Measurements from ENCODE around the gene TNFRSF14.

TNFRSF14 gene

DNA sequence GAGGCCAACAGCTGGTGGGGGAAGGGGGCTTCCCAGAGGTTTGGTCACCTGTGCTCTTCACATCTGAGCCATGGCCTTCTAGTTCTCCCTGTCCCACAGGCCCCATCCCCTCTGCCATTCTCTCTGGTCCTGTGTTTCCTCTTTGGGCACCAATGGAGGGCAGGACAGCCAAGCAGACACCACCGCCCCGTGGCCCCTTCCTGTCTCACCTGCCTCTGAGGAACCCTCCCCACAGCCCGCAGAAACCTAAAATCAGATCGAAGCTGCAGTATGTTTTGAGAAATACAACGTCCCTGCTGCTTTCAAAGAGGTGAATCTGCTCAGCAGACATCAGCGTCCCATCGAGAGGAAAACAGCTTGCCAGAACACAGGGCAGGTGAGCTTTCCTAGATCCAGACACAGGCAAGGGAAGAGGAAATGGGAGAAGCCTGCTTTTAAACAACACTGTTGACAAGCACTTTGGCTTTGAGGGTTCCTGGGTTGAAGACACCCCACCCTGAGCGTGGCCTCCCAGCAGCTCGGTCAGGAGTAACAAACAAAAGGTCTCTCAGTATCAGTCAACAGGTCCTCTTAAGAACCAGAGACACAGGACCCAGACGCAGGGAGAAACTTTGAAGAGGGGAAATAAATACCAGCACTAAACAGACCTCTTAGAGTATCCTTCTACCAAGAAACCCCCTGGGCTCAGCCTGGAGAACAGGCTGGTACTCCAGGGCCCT lies 32.1 kb upstream of the TNFRSF14 start:
- Histone ChIP-seq H3K4me1 (ENCODE audit: control insufficient read depth, insufficient read depth, low read length, poor library complexity, severe bottlenecking) (peaks cover 35% of the 10 kb centered on the region), H3K9me3 (ENCODE audit: control insufficient read depth, low read length) (no peaks in the 10 kb centered on the region), H3K36me3 (ENCODE audit: control insufficient read depth, insufficient read depth, low read length) (peaks cover 45% of the 10 kb centered on the region), H3K27ac (ENCODE audit: low read depth, low read length, severe bottlenecking) (no peak overlapping the region), H3K4me3 (ENCODE audit: extremely low read depth, insufficient read depth, low read length, poor library complexity, severe bottlenecking) (no peak overlapping the region)
- 92 to 96% methylated on average over 8 to 9 of the region's 10 CpGs for WGBS, 2 experiments (ENCODE audit: insufficient coverage in 2 of 2)

DNA sequence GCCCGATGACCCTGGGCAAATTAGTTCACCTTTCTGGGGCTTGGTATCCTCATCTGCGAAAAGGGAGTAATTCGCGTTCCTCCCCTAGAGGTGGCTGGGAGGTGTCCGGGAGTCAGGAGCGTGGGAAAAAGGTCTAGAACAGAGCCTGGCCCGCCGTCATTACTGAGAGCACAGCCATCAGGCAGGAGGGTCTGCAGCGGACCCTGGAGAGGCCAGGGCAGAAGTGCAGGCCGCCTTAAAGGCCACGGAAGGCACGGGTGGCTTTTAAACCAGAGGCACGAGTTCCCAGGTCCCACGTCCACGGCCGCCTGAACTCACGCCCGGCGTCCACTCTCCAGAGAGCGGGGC lies 30.6 kb upstream of the TNFRSF14 start:
- H3K4me3 ChIP-seq (ENCODE audit: extremely low read depth, insufficient read depth, low read length, poor library complexity, severe bottlenecking) = peak overlapping the region; percentile 90
- H3K9me3 ChIP-seq (ENCODE audit: control insufficient read depth, low read length) = no peaks in the 10 kb centered on the region
- 5 to 9% methylated on average over 20 of the region's 20 CpGs for WGBS, 2 experiments (ENCODE audit: insufficient coverage in 2 of 2)
- H3K36me3 ChIP-seq (ENCODE audit: control insufficient read depth, insufficient read depth, low read length) = peaks cover 30% of the 10 kb centered on the region
- peak overlapping the region; percentile 59 for H3K27ac ChIP-seq (ENCODE audit: low read depth, low read length, severe bottlenecking)
- H3K4me1 ChIP-seq (ENCODE audit: control insufficient read depth, insufficient read depth, low read length, poor library complexity, severe bottlenecking) = peaks cover 33% of the 10 kb centered on the region

DNA sequence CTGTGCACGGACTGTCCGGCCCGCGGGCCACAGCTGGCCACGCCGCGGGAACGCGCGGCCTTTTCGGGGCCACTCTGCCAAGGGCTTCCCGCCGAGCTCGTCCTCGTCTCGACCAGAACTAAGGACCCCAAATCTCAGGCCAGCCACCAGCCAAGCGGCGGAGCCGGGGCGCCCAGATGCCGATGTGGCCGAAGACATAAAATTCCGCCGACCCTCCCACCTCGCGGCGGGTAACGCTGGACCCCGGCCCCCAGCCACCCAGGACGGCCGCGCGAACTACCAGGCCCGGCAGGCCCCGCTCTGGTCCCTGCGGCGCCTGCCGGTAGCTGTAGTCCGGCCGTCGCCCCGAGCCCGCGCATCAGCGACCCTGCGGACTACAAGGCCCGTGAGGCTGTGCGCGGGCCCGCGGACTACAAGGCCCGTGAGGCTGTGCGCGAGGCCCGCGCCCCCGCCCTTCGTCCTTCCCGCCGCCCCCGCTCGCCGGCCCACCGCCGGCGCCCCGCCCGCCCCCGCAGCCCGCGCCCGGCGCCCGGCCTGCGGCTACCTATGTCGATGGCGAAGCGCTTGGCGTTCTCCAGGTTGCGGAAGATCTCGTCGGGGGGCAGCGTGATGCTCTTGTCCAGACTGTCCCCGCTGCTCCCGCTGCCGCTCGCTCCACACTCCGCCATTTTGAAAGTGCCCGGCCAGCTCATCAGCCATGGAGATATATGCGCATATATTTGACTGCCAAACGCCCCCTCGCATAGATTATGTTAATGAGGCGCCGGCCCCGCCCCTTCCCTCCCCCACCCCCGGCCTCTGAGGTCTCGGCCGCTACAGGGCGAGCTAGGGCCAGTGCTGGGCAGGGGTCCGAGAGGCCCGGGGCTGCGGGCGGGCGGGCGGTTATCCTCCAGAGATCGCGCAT lies 30.0 kb upstream of the TNFRSF14 start, which contains the start of gene PANK4:
Gene PANK4, minus strand, starts transcription at position 677 of the 904 bp plus-strand sequence. Its CDS starts 9 bp downstream, at position 668.
- no peaks in the 10 kb centered on the region for H3K9me3 ChIP-seq (ENCODE audit: control insufficient read depth, low read length)
- H3K36me3 ChIP-seq (ENCODE audit: control insufficient read depth, insufficient read depth, low read length) = peaks cover 24% of the 10 kb centered on the region
- peaks cover 40% of the 10 kb centered on the region for H3K4me1 ChIP-seq (ENCODE audit: control insufficient read depth, insufficient read depth, low read length, poor library complexity, severe bottlenecking)
- 0% methylated on average over 78 to 101 of the region's 107 CpGs for WGBS, 2 experiments (ENCODE audit: insufficient coverage in 2 of 2)
- H3K27ac ChIP-seq (ENCODE audit: low read depth, low read length, severe bottlenecking) = peak within 1 kb of the TSS; percentile 87
- H3K4me3 ChIP-seq (ENCODE audit: extremely low read depth, insufficient read depth, low read length, poor library complexity, severe bottlenecking) = peak within 1 kb of the TSS; percentile 90

DNA sequence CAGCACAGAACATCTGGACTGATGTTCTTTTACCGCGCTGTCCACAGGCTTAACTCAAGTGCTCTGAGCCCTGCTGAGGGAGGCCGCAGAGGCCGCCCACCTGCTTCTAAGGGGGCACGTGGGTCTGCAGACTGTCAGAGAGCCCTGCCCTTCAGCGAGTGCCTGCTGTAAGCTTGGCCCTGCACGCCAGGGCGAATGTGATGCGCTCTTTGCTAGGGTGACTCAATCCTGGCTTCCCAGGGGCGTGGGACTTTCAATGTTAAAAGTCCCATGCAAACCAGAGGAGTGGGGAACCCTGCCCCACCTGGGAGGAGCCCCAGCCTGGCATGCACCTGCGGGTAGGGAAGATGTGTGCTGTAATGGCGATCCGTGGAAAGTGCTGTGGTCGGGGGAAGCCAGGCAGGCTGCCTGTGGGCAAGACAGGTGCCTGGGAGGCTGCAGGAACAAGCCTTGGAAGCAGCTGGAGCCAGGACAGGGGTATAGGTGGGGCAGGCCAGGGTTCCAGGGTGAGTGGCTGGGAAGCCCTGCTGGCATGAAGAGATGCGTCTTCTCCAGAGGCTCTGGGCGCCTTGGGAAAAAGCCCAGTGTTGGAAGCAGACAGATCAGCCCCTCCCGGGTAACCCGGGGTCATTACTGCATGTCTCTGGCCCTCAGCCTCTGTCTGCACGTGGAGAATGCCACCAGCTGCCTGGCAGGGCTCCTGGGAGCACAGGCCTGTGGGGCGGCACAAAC lies 29.2 kb upstream of the TNFRSF14 start:
- peak overlapping the region; percentile 90 for H3K4me3 ChIP-seq (ENCODE audit: extremely low read depth, insufficient read depth, low read length, poor library complexity, severe bottlenecking)
- H3K4me1 ChIP-seq (ENCODE audit: control insufficient read depth, insufficient read depth, low read length, poor library complexity, severe bottlenecking) = peaks cover 41% of the 10 kb centered on the region
- no peak overlapping the region for H3K27ac ChIP-seq (ENCODE audit: low read depth, low read length, severe bottlenecking)
- peaks cover 16% of the 10 kb centered on the region for H3K36me3 ChIP-seq (ENCODE audit: control insufficient read depth, insufficient read depth, low read length)
- no peaks in the 10 kb centered on the region for H3K9me3 ChIP-seq (ENCODE audit: control insufficient read depth, low read length)
- 27 to 28% methylated on average over 18 to 20 of the region's 20 CpGs for WGBS, 2 experiments (ENCODE audit: insufficient coverage in 2 of 2)

DNA sequence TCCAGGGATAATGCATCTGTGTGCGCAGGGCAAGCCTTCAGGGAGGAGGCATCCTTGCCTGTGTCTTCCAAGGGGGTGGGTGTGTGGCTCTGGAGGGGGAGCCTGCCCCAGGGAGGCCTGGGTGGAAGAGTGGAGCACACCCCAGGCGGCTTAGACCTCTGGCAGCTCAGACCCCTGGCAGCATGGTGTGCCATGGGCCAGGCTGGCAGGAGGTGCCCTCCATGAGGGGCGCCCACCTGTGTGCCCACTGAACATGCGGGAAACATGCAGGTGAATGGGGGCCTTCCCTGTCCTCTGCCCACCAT lies 28.7 kb upstream of the TNFRSF14 start:
- 86 to 95% methylated on average over 3 of the region's 4 CpGs for WGBS, 2 experiments (ENCODE audit: insufficient coverage in 2 of 2)
- H3K4me3 ChIP-seq (ENCODE audit: extremely low read depth, insufficient read depth, low read length, poor library complexity, severe bottlenecking) = no peak overlapping the region
- no peaks in the 10 kb centered on the region for H3K9me3 ChIP-seq (ENCODE audit: control insufficient read depth, low read length)
- H3K4me1 ChIP-seq (ENCODE audit: control insufficient read depth, insufficient read depth, low read length, poor library complexity, severe bottlenecking) = peaks cover 41% of the 10 kb centered on the region
- no peak overlapping the region for H3K27ac ChIP-seq (ENCODE audit: low read depth, low read length, severe bottlenecking)
- H3K36me3 ChIP-seq (ENCODE audit: control insufficient read depth, insufficient read depth, low read length) = peaks cover 12% of the 10 kb centered on the region

DNA sequence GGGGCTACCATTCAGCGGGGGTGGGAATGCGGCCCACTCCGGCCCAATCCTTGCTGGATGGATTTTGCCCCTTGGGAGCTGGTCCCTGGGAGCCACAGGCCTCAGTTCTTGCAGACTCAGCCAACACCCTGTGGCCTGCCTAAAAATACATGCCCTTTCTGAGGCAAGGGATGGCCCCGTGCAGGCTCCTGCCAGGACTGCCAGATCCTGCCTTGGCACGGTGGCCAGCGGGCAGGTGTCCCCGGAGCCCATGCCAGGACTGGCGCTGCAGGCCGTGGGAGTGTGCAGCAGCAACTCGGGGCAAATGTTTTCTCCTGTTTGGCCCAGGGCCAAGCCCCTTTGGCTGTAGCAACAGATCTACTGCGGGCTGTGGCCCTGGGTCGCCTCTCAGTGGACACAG lies 28.2 kb upstream of the TNFRSF14 start:
- H3K9me3 ChIP-seq (ENCODE audit: control insufficient read depth, low read length) = no peaks in the 10 kb centered on the region
- peaks cover 9% of the 10 kb centered on the region for H3K36me3 ChIP-seq (ENCODE audit: control insufficient read depth, insufficient read depth, low read length)
- no peak overlapping the region for H3K4me3 ChIP-seq (ENCODE audit: extremely low read depth, insufficient read depth, low read length, poor library complexity, severe bottlenecking)
- peaks cover 40% of the 10 kb centered on the region for H3K4me1 ChIP-seq (ENCODE audit: control insufficient read depth, insufficient read depth, low read length, poor library complexity, severe bottlenecking)
- 87% methylated on average over 11 to 12 of the region's 12 CpGs for WGBS, 2 experiments (ENCODE audit: insufficient coverage in 2 of 2)
- H3K27ac ChIP-seq (ENCODE audit: low read depth, low read length, severe bottlenecking) = no peak overlapping the region

DNA sequence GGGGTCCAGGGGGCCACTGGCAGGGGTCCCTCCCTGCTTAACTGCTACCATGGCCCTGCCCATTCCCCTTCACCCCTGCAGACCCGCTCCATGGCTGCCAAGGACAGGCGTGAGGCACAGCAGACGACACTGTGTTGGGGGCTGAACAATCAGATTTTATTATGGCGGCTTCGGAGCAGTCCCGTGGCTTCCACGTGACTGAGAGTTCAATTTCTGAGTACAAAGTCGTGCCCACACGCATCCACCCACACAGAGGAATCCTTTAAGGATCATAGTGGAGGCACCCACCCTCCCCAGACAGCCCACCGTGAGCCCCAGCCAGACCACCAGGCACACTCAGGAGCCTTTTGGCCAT lies 27.6 kb upstream of the TNFRSF14 start:
- WGBS, 2 experiments (ENCODE audit: insufficient coverage in 2 of 2) = 35 to 39% methylated on average over 6 to 10 of the region's 10 CpGs
- Histone ChIP-seq H3K4me1 (ENCODE audit: control insufficient read depth, insufficient read depth, low read length, poor library complexity, severe bottlenecking) (peaks cover 36% of the 10 kb centered on the region), H3K36me3 (ENCODE audit: control insufficient read depth, insufficient read depth, low read length) (peaks cover 3% of the 10 kb centered on the region), H3K27ac (ENCODE audit: low read depth, low read length, severe bottlenecking) (no peak overlapping the region), H3K4me3 (ENCODE audit: extremely low read depth, insufficient read depth, low read length, poor library complexity, severe bottlenecking) (no peak overlapping the region), H3K9me3 (ENCODE audit: control insufficient read depth, low read length) (no peaks in the 10 kb centered on the region)

DNA sequence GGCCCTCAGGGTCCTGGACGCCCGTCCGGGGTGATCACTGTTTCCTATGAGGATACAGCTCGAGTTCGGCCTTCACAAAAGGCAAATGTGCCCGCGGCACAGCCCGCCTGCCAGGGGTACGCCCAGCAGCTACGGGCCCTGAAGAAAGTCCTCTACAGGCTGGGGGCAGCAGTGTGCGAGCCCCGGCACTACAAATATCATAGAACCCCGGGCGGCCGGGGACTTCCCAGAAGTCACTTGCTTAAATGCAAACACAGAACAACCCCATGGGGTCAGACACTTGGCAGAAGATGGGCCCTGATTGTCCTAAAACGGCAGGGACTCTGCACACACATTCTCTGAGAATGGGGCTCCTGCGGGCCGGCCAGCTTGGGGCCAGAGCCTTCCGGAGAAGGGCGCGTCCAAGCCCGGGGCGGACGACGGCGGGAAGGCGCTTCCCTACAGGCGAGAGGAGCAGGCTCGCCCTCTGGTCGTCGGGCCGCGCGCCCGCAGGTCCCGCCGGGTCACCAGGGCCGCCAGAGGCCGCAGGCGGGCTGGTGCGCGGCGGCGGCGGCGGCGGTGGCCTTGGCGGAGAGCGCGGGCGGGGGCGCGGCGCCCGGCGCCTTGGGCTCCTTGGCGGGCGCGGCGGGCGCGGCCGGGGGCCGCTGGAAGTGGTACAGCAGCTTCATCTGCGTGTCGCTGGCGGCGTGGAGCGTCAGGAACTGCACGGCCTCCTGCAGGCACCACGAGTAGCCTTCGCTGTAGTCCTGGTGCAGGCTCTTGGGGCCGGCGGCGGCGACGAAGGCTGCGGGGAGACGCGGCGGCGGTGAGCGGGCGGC lies 27.0 kb upstream of the TNFRSF14 start:
- Histone ChIP-seq H3K27ac (ENCODE audit: low read depth, low read length, severe bottlenecking) (no peak overlapping the region), H3K36me3 (ENCODE audit: control insufficient read depth, insufficient read depth, low read length) (peaks cover 2% of the 10 kb centered on the region), H3K9me3 (ENCODE audit: control insufficient read depth, low read length) (no peaks in the 10 kb centered on the region), H3K4me3 (ENCODE audit: extremely low read depth, insufficient read depth, low read length, poor library complexity, severe bottlenecking) (no peak overlapping the region), H3K4me1 (ENCODE audit: control insufficient read depth, insufficient read depth, low read length, poor library complexity, severe bottlenecking) (peaks cover 36% of the 10 kb centered on the region)
- 3% methylated on average over 50 to 75 of the region's 84 CpGs for WGBS, 2 experiments (ENCODE audit: insufficient coverage in 2 of 2)

DNA sequence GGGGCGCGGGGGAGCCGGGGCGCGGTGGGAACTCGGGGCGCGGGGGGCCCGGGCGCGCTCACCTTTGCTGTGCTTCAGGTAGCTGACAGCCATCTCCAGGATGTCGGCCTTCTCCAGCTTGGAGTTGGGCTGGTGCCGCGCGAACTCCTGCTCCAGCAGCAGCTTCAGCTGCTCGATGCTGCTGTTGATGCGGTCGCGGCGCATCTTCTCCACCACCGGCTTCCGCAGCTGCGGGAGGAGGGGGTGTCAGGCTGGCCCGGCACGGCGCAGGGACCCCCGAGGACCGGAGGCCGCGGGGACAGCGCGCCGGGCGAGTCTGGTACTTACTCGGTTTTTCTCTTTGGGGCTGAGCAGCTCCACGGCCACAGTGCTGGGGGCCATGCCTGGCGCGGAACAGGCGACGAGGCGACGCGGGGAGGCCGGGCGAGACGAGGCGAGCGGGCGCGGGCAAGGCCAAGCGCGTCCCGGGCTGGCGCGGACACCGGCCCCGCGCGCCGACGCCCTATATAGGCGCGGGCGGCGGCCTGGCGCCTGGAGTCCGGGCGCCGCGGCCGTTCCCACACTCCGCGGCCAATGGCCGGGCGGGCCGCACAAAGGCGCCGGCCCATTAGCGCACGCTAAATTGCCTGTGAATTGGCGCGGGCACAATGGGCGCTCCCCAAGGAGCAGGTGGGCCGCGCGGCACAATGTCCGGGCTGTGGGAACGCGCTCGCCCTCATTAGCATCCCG lies 26.2 kb upstream of the TNFRSF14 start, which contains the start of gene HES5:
Gene HES5, minus strand, starts transcription at position 480 of the 729 bp plus-strand sequence. Its CDS starts 99 bp downstream, at position 381.
- H3K27ac ChIP-seq (ENCODE audit: low read depth, low read length, severe bottlenecking) = no peak within 1 kb of the TSS
- H3K4me1 ChIP-seq (ENCODE audit: control insufficient read depth, insufficient read depth, low read length, poor library complexity, severe bottlenecking) = peaks cover 36% of the 10 kb centered on the region
- H3K9me3 ChIP-seq (ENCODE audit: control insufficient read depth, low read length) = no peaks in the 10 kb centered on the region
- H3K36me3 ChIP-seq (ENCODE audit: control insufficient read depth, insufficient read depth, low read length) = peaks cover under 1% of the 10 kb centered on the region
- WGBS, 2 experiments (ENCODE audit: insufficient coverage in 2 of 2) = 1 to 2% methylated on average over 73 to 79 of the region's 91 CpGs
- peak within 1 kb of the TSS; percentile 27 for H3K4me3 ChIP-seq (ENCODE audit: extremely low read depth, insufficient read depth, low read length, poor library complexity, severe bottlenecking)
